IPS-NIHi7 (cell line): Measurements from ENCODE around the gene GSTM4.
"Not testable (repeated sequence)": the region's sequence is repeated elsewhere in the genome, so short reads cannot be mapped to it uniquely, and the experiment has no call there.

Experiments
- DNase-seq: peaks from one replicate; pipeline ENCODE4 v3.0.0; 2012; ENCODE audit warnings: mixed read lengths; ENCODE audit errors: extremely low spot score

The GSTM4 gene

GRCh38 chr1:109664671-109665070 is 8.8 kb downstream of the GSTM4 start:
- no peak for DNase-seq

- peak; percentile 98 for DNase-seq
Observed at GRCh38 chr1:109667452-109668122, 11.7 kb downstream of the GSTM4 start, which contains the start of gene GSTM2. Gene GSTM2, plus strand, starts transcription at chr1:109668057. Its CDS starts 59 bp downstream, at chr1:109668116.

GRCh38 chr1:109668123-109668775 is 12.3 kb downstream of the GSTM4 start:
- peak; percentile 0 for DNase-seq

- peak; percentile 5 for DNase-seq
Observed at GRCh38 chr1:109669246-109669948, 13.5 kb downstream of the GSTM4 start.

- DNase-seq, result not testable (repeated sequence)
Observed at GRCh38 chr1:109669949-109670302, 14.0 kb downstream of the GSTM4 start.

- DNase-seq, result peak; percentile 3
Observed at GRCh38 chr1:109671067-109671466, 15.2 kb downstream of the GSTM4 start.

GRCh38 chr1:109673861-109674260 is 18.0 kb downstream of the GSTM4 start:
- DNase-seq, result not testable (repeated sequence)

DNA sequence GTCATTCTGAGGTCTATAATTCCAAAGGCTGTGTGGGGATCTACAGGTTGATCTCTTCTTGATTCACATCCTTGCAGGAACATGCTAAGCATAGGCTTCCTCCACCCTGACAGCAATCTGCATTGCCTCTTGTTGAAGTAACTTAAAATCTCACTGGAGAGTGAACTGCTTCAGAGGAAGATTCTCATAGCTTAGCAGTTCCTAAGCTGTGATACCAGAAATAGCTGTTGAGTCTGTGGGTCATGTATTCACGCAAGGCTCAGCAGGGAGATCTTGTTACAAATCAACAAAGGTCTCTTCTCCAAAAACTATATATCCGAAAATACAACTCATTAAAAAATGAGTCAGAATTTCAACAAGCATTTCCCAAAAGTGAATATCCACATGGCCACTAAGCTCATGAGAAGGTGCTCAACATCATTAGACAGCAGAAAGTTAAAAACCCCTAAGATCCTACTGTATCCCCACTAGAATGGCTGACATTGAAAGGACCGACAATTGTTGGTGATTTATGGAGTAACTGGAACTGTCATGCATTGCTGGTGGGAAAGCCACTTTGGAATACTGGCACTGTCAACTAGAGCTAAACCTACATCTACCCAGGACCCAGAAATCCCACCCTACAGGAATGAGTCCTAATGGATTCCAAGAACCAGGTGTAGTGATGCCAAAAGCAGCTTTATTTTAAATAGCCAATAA is 20.9 kb downstream of the GSTM4 start:
- DNase-seq, result peak; percentile 0

- DNase-seq, result peak; percentile 0
Observed at GRCh38 chr1:109677459-109677858, 21.6 kb downstream of the GSTM4 start.

DNA sequence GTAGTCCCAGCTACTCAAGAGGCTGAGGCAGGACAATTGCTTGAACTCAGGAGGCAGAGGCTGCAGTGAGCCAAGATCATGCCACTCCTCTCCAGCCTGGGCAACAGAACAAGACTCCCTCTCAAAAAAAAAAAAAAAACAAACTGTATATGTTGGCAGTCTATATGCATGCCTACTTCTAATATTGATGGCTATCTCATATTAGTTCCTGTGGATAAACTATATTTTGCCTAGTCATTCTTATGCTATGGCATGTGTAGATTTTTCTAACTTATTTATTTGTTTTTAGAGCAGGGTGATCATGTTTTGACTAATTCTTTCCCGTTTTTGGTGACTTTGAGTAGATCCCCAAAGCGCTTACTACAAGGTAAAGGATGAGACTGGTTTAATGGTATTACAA is 22.7 kb downstream of the GSTM4 start:
- DNase-seq, result not testable (repeated sequence)

GRCh38 chr1:109684777-109685176 is 28.9 kb downstream of the GSTM4 start:
- not testable (repeated sequence) for DNase-seq

GRCh38 chr1:109685399-109685798 is 29.5 kb downstream of the GSTM4 start:
- DNase-seq, result not testable (repeated sequence)

- not testable (repeated sequence) for DNase-seq
Observed at GRCh38 chr1:109685890-109686289, 30.0 kb downstream of the GSTM4 start.

GRCh38 chr1:109687109-109687508 is 31.2 kb downstream of the GSTM4 start:
- DNase-seq, result not testable (repeated sequence)

DNA sequence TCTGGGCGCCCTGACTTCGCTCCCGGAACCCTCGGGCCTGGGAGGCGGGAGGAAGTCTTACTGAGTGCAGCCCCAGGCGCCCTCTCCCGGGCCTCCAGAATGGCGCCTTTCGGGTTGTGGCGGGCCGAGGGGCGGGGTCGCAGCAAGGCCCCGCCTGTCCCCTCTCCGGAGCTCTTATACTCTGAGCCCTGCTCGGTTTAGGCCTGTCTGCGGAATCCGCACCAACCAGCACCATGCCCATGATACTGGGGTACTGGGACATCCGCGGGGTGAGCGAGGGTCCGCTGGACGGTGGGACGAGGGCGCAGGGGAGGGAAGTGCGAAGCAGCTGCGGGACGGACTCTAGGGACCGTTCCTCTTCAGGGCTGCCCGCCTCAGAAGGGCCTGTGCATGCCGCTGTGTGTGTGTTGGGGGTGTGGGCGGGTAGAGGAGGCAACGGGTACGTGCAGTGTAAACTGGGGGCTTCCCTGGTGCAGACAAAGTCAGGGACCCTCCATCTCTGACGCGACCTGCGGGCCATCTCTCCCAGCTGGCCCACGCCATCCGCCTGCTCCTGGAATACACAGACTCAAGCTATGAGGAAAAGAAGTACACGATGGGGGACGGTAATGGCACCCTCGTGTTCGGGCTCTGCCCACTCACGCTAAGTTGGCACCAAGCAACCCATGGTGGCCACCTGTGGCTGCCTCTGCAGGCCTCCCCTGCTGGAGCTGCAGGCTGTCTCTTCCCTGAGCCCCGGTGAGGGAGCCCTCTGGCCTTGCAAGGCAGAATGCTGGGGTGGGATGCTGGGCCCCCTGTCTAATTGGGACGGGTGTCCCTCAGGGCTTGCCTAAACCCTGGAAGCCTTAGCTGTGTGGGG is 32.0 kb downstream of the GSTM4 start, which contains the start of gene GSTM1:
GSTM1 (plus strand) TSS at position 177 of the 859 bp plus-strand sequence; CDS start at position 234, 57 bp downstream.
- DNase-seq, result no peak

DNA sequence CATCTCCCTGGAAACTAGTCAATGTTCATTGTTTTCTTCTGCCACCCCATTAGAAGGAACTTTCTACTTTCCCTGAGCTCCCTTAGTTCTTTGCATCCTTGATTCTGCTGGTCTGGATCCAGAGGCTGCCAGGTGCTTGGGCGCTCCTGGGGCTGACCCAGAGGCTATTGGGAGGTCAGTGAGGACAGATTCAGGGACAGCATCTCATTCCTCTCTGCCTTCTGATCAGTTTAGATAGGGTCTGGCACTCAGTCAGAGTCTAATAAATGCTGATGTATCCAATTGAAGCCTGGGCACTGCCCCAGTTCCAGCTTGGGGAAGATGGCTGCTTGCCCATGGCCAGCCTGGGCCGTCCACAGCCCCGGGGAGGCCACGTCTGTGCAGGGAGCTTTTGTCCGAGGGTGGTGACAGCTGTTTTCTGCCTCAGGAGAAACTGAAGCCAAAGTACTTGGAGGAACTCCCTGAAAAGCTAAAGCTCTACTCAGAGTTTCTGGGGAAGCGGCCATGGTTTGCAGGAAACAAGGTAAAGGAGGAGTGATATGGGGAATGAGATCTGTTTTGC is 34.0 kb downstream of the GSTM4 start:
- DNase-seq, result no peak

DNA sequence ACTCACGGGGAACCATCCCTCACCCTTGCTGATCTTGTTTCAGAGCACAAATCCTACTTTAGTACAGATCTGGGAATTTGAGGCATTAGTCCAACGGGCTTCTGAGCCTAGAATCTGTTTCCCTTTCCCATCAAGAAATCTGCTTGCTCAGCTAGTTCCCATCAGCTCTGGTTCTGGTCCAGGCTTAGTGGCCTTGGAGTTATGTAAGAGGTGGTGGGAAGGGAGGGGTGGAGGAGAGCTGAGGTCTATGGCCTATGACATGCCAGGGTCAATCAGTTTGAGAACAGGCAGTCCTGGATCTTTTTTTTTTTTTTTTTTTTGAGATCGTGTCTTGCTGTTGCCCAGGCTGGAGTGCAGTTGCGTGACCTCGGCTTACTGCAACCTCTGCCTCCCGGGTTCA is 35.9 kb downstream of the GSTM4 start:
- DNase-seq, result no peak

GRCh38 chr1:109694400-109694799 is 38.5 kb downstream of the GSTM4 start:
- not testable (repeated sequence) for DNase-seq

DNA sequence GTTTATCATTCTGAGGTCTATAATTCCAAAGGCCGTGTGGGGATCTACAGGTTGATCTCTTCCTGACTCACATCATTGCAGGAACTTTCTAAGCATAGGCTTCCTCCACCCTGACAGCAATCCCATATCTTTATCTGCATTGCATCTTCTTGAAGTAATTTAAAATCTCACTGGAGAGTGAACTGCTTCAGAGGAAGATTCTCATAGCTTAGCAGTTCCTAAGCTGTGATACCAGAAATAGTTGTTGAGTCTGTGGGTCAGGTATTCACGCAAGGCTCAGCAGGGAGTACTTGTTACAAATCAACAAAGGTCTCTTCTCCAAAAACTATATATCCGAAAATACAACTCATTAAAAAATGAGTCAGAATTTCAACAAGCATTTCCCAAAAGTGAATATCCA is 39.2 kb downstream of the GSTM4 start:
- DNase-seq, result not testable (repeated sequence)

DNA sequence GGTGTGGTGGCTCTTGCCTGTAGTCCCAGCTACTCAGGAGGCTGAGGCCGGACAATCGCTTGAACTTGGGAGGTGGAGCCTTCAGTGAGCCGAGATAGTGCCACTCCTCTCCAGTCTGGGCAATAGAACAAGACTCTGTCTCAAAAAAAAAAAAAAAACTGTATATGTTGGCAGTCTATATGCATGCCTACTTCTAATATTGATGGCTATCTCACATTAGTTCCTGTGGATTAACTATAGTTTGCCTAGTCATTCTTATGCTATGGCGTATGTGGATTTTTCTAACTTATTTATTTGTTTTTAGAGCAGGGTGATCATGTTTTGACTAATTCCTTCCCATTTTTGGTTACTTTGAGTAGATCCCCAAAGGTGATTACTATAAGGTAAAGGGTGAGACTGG is 41.2 kb downstream of the GSTM4 start:
- DNase-seq, result no peak

- not testable (repeated sequence) for DNase-seq
Observed at GRCh38 chr1:109697861-109698260, 42.0 kb downstream of the GSTM4 start.
